GM18505 (cell line): Measurements from ENCODE around the gene PRIMA1.

Experiments used
- ATAC-seq: cut with Tn5 transposase; IDR thresholded peaks from one replicate; pipeline ENCODE4 v1.9.1; 2021; ENCODE audit not compliant: unreplicated experiment
- POLR2A ChIP-seq: IDR thresholded peaks from 4 replicates; pipeline ENCODE4 v1.6.1; 2011; ENCODE audit warnings: borderline replicate concordance; ENCODE audit not compliant: insufficient read depth, insufficient read length; ENCODE audit errors: extremely low read depth

Gene PRIMA1

GRCh38 chr14:93727039-93727740 lies 61.1 kb downstream of the PRIMA1 start:
- no peak for TF ChIP-seq POLR2A
- no peak for ATAC-seq

GRCh38 chr14:93725993-93726392 lies 62.3 kb downstream of the PRIMA1 start:
- ATAC-seq, result no peak
- TF ChIP-seq POLR2A, result no peak

- TF ChIP-seq POLR2A, result no peak
- ATAC-seq, result no peak
Observed at GRCh38 chr14:93725002-93725582, 63.2 kb downstream of the PRIMA1 start.

- no peak for TF ChIP-seq POLR2A
- ATAC-seq, result no peak
Observed at GRCh38 chr14:93723001-93723400, 65.3 kb downstream of the PRIMA1 start.

GRCh38 chr14:93720981-93721483 lies 67.3 kb downstream of the PRIMA1 start:
- no peak for TF ChIP-seq POLR2A
- no peak for ATAC-seq

- no peak for ATAC-seq
- TF ChIP-seq POLR2A, result no peak
Observed at GRCh38 chr14:93720076-93720815, 68.0 kb downstream of the PRIMA1 start.

- no peak for ATAC-seq
- TF ChIP-seq POLR2A, result no peak
Observed at GRCh38 chr14:93719256-93719655, 69.0 kb downstream of the PRIMA1 start.

- no peak for TF ChIP-seq POLR2A
- ATAC-seq, result no peak
Observed at GRCh38 chr14:93717668-93718320, 70.5 kb downstream of the PRIMA1 start.

- no peak for TF ChIP-seq POLR2A
- no peak for ATAC-seq
Observed at GRCh38 chr14:93716746-93717667, 71.3 kb downstream of the PRIMA1 start.

- ATAC-seq, result no peak
- TF ChIP-seq POLR2A, result no peak
Observed at GRCh38 chr14:93716002-93716745, 72.1 kb downstream of the PRIMA1 start.

- no peak for ATAC-seq
- TF ChIP-seq POLR2A, result no peak
Observed at GRCh38 chr14:93715279-93715927, 72.9 kb downstream of the PRIMA1 start.
